Measurements from ENCODE around the gene PCDH8. TPM values are rescaled to one million over a fixed set of nuclear protein-coding genes. Genes with fewer than 3 reads are reported as not detected.

The PCDH8 gene, protein sequence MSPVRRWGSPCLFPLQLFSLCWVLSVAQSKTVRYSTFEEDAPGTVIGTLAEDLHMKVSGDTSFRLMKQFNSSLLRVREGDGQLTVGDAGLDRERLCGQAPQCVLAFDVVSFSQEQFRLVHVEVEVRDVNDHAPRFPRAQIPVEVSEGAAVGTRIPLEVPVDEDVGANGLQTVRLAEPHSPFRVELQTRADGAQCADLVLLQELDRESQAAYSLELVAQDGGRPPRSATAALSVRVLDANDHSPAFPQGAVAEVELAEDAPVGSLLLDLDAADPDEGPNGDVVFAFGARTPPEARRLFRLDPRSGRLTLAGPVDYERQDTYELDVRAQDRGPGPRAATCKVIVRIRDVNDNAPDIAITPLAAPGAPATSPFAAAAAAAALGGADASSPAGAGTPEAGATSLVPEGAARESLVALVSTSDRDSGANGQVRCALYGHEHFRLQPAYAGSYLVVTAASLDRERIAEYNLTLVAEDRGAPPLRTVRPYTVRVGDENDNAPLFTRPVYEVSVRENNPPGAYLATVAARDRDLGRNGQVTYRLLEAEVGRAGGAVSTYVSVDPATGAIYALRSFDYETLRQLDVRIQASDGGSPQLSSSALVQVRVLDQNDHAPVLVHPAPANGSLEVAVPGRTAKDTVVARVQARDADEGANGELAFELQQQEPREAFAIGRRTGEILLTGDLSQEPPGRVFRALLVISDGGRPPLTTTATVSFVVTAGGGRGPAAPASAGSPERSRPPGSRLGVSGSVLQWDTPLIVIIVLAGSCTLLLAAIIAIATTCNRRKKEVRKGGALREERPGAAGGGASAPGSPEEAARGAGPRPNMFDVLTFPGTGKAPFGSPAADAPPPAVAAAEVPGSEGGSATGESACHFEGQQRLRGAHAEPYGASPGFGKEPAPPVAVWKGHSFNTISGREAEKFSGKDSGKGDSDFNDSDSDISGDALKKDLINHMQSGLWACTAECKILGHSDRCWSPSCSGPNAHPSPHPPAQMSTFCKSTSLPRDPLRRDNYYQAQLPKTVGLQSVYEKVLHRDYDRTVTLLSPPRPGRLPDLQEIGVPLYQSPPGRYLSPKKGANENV
- 4.6 TPM for total RNA-seq (ENCODE audit: insufficient read depth, low replicate concordance)

DNA sequence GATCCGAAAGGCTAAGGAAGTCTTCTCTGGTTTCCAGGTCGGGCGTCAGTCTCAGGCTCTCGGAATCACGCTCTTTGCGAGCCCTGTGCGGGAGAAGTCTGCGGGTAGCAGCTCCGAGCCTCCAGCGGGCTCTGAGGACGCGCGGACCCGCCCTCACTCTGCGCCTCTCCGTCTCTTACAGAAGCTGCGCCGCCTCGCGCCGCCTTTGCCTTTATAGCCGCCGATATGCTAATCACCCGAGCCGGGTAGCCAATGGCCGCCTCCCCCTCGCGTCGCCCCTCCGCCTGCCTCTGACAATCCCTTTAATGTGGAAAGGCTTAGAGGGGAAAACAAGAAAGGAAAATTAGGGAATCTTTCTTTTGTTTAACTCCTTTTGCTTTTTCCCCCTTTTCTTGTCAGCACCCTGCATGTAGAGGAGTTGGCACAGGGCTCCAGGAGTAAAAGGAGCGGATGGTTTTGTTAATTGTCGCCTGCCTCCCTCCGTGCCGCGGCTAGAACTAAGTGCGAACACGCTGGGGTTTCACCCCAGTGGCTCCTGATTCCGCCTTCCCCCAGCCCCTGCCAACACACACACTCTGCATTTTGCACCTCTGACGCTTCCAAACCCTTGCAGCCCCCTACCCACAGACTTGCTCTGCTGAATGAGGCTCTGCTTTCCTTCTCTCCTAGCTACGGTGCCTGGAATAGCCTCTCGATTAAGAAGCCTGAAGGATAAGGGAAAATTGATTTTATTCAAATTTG is at the start of gene PCDH8:
Gene PCDH8 (minus strand): TSS at position 186 of the 741 bp plus-strand sequence. CDS start 204 bp downstream, outside the sequence.
- DNase-seq (ENCODE audit: low spot score), result peak; percentile 63

GRCh38 chr13:52896827-52897659 is 48.6 kb upstream of the PCDH8 start:
- DNase-seq (ENCODE audit: low spot score), result peak; percentile 77

GRCh38 chr13:52894413-52894812 is 46.0 kb upstream of the PCDH8 start:
- no peak for DNase-seq (ENCODE audit: low spot score)

GRCh38 chr13:52892925-52893324 is 44.5 kb upstream of the PCDH8 start:
- no peak for DNase-seq (ENCODE audit: low spot score)

DNA sequence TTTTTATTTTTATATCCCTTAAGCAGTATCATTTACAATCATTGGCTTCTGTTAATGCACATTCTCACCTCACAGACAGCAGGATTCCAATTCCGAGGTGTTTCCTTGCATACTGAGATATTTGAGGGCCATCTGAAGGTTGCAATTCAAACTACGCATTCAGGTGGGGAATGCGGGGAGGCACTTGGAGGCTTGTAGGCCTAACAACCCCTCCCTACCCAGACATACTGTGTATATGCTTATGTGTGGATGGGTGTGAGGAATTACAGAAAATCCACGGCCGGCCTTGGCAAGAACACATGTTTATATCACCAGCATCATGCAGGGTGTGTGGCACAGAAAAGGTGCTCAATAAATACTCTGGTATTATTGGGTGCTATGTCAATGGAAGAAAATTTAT is 43.3 kb upstream of the PCDH8 start:
- DNase-seq (ENCODE audit: low spot score), result no peak

DNA sequence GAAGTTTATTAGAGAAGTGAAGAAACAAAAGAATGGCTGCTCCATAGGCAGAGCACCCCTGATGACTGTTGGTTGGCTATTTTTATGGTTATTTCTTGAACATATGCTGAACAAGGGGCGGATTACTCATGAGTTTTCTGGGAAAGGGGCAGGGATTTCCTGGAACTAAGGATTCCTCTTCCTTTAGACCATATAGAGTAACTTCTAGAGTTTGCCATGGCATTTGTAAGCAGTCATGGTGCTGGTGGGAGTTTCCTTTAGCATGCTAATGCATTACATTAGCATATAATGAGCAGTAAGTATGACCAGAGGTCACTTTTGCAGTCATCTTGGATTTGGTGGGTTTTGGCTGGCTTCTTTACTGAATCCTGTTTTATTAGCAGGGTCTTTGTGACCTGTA is 38.7 kb upstream of the PCDH8 start:
- DNase-seq (ENCODE audit: low spot score), result no peak

- DNase-seq (ENCODE audit: low spot score), result no peak
These were observed 36.7 kb upstream of the PCDH8 start for GRCh38 chr13:52885141-52885540.

- peak; percentile 40 for DNase-seq (ENCODE audit: low spot score)
These were observed 36.1 kb upstream of the PCDH8 start for GRCh38 chr13:52884429-52885010.

- DNase-seq (ENCODE audit: low spot score), result no peak
These were observed 34.3 kb upstream of the PCDH8 start for GRCh38 chr13:52882785-52883184.

DNA sequence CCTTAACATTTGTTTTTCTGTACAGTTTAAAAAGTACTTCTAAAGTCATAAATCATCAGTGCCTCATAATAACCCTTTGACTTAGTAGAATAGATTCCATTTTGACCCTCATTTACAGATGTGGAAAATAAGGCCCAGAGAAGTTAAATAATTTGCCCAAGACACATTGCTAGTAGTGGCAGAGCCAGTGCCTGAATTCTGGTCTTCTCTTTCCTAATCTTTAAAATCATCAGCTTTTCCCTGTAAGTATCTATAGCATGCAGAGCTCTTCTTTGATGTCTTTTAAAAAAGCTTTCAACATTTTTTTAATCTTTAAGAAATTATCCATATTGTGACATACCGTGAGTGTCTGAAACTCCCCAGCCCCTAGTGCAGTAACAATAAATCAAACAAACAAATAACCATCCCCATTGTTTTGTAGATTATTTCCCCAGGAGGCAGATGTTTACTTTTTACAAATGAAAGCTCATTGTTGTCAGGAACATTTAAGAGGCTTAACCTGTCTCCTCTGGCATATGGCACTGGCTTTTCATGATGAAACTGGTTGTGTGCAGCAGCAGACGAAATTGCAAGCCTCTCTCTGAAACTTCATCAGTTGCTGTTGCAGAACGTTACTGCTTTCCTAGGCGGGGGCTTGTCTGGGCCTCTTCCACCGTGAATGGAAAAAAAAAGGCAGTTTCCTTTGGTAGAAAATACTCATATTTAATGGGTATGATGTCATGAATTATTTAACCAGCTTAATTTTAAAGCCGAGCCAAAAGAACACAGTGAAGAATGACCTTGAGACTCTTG is 31.7 kb upstream of the PCDH8 start:
- peak; percentile 77 for DNase-seq (ENCODE audit: low spot score)

- peak; percentile 55 for DNase-seq (ENCODE audit: low spot score)
These were observed 30.4 kb upstream of the PCDH8 start for GRCh38 chr13:52878831-52879230.

GRCh38 chr13:52870143-52870542 is 21.7 kb upstream of the PCDH8 start:
- DNase-seq (ENCODE audit: low spot score), result no peak

DNA sequence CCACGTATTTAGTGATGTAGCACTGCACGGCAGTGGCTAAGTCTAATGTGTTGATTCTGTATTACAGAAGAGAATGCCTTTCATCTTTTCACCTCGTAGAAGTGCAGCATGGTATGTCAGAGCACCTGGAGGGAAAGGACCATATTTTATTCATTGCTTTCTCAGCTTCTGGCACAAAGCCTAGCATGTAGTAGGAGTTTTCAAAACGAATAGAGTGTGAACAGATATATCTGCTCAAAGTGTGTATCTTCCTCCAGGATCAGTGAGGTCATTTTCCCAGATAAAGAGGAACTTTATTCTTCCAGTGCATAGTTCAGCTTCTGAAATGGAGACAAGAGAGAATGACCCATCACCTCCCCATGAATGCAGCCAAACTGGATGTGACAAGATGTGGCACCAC is 21.2 kb upstream of the PCDH8 start:
- no peak for DNase-seq (ENCODE audit: low spot score)

- DNase-seq (ENCODE audit: low spot score), result no peak
These were observed 20.6 kb upstream of the PCDH8 start for GRCh38 chr13:52869050-52869449.

DNA sequence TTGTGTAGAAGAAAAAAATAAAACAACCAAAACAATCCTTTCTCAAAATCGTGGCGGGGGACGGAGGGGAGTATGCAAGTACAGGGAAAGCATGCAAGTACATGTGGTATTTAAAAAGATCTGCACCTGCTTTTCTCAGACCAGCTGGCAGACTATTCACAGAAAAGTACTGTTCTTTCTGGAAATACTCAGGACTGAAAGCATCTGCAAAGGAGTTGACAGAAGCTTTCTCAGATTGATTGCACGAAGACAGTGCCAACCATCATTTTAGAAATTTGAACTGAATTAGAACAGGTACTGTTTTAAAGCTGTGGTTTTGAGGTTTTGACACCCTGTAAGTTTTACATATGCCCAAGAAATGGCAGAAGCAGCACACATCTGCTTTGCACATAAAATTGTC is 19.8 kb upstream of the PCDH8 start:
- DNase-seq (ENCODE audit: low spot score), result no peak

- peak; percentile 35 for DNase-seq (ENCODE audit: low spot score)
These were observed 16.5 kb upstream of the PCDH8 start for GRCh38 chr13:52864941-52865340.

GRCh38 chr13:52862358-52863206 is 14.1 kb upstream of the PCDH8 start:
- no peak for DNase-seq (ENCODE audit: low spot score)

GRCh38 chr13:52852444-52852843 is 4.0 kb upstream of the PCDH8 start:
- no peak for DNase-seq (ENCODE audit: low spot score)
